ENCODE results near the gene FAAH. TPM values are rescaled to one million over a fixed set of nuclear protein-coding genes. Genes with fewer than 3 reads are reported as not detected.

The FAAH gene
- total RNA-seq, 2 experiments from 2014 or later = 21.9 to 25.4 TPM

DNA sequence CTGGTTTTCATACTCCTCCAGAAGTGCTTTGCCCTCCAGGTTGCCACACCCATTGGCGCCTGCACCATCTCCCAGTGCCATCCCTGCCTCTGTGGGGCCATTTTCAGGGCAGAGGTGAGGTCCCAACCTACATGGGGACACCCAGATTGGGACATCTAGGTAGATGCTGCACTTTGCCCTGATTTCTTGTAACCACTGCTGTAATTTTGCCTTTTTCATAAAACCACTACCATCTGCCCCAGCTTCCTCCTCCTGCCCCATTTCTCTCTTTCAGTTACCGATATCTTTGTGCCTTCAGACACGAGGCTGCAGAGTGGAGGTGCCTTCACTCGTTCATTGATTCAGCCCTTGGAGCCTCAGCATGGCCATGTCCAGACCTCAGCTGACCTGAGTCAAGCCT lies 21.4 kb downstream of the FAAH start:
- Histone ChIP-seq H3K4me1 (ENCODE audit: insufficient read depth, low read length, poor library complexity, severe bottlenecking) (no peaks in the 10 kb centered on the region), H3K79me2 (ENCODE audit: insufficient read depth, low read depth, low read length) (no peaks in the 10 kb centered on the region), H3K4me2 (ENCODE audit: low read length) (no peak overlapping the region), H3K9me3 (ENCODE audit: low read length) (no peaks in the 10 kb centered on the region), H3K27ac (ENCODE audit: low read depth, low read length, poor library complexity, severe bottlenecking) (no peak overlapping the region), H2AFZ (ENCODE audit: low read length) (no peak overlapping the region), H4K20me1 (ENCODE audit: insufficient read depth, low read length) (no peaks in the 10 kb centered on the region), H3K9me2 (ENCODE audit: insufficient read depth, low read length) (no peaks in the 10 kb centered on the region), H3K4me3 (ENCODE audit: low read depth, low read length, poor library complexity, severe bottlenecking) (no peak overlapping the region), H3K36me3 (ENCODE audit: insufficient read depth, low read length) (no peaks in the 10 kb centered on the region)
- intact Hi-C loops (cut with micrococcal nuclease; ENCODE audit: unreplicated experiment) = no loop called here
- CTCF ChIA-PET (ENCODE audit: unreplicated experiment) = no interaction called here
- POLR2A ChIA-PET = no interaction called here
- TF ChIP-seq EZH2phosphoT487 (IDR thresholded peaks at IDR 0.05; ENCODE audit: borderline replicate concordance, low read depth, low read length) = no peak
- TF ChIP-seq, protein P1, sequence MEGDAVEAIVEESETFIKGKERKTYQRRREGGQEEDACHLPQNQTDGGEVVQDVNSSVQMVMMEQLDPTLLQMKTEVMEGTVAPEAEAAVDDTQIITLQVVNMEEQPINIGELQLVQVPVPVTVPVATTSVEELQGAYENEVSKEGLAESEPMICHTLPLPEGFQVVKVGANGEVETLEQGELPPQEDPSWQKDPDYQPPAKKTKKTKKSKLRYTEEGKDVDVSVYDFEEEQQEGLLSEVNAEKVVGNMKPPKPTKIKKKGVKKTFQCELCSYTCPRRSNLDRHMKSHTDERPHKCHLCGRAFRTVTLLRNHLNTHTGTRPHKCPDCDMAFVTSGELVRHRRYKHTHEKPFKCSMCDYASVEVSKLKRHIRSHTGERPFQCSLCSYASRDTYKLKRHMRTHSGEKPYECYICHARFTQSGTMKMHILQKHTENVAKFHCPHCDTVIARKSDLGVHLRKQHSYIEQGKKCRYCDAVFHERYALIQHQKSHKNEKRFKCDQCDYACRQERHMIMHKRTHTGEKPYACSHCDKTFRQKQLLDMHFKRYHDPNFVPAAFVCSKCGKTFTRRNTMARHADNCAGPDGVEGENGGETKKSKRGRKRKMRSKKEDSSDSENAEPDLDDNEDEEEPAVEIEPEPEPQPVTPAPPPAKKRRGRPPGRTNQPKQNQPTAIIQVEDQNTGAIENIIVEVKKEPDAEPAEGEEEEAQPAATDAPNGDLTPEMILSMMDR (conservative IDR thresholded peaks at IDR 0.05; ENCODE audit: low read length) = no peak
- no TSS peak for BruUV-seq (replicated peaks)
- DNase-seq (ENCODE audit: low spot score) = no peak

DNA sequence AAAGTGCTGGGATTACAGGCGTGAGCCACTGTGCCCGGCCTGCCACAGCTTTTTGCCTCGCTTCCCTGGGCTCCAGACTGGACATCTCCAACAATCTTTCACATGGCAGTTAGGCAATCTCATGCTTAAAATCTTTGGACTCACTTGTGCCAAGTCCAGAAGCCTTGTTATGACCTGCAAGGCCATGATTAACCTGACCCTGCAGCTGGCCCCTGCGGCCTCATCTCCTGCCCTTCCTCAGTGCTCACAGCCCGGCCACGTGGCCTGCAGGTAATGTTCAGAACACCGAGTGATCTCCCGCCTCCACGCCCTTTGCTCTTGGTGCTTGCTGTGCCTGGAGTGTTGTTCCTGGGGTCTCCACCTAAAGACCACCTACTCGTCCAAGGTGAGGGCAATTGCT lies 24.9 kb downstream of the FAAH start:
- H2AFZ ChIP-seq (ENCODE audit: low read length) = no peak overlapping the region
- no peaks in the 10 kb centered on the region for H4K20me1 ChIP-seq (ENCODE audit: insufficient read depth, low read length)
- H3K9me3 ChIP-seq (ENCODE audit: low read length) = no peaks in the 10 kb centered on the region
- no peaks in the 10 kb centered on the region for H3K4me1 ChIP-seq (ENCODE audit: insufficient read depth, low read length, poor library complexity, severe bottlenecking)
- H3K27ac ChIP-seq (ENCODE audit: low read depth, low read length, poor library complexity, severe bottlenecking) = no peak overlapping the region
- POLR2A ChIA-PET = no interaction called here
- intact Hi-C loops (cut with micrococcal nuclease; ENCODE audit: unreplicated experiment) = no loop called here
- CTCF ChIA-PET (ENCODE audit: unreplicated experiment) = interaction anchor here (0.6 kb wide), 2 partner anchors 16 to 23 kb away, joined by 3 read pairs; no protein-coding TSS in a partner anchor
- BruUV-seq (replicated peaks) = no TSS peak
- H3K9me2 ChIP-seq (ENCODE audit: insufficient read depth, low read length) = no peaks in the 10 kb centered on the region
- no peaks in the 10 kb centered on the region for H3K36me3 ChIP-seq (ENCODE audit: insufficient read depth, low read length)
- TF ChIP-seq EZH2phosphoT487 (IDR thresholded peaks at IDR 0.05; ENCODE audit: borderline replicate concordance, low read depth, low read length) = no peak
- TF ChIP-seq, protein P1 (conservative IDR thresholded peaks at IDR 0.05; ENCODE audit: low read length) = no peak
- no peaks in the 10 kb centered on the region for H3K79me2 ChIP-seq (ENCODE audit: insufficient read depth, low read depth, low read length)
- H3K4me3 ChIP-seq (ENCODE audit: low read depth, low read length, poor library complexity, severe bottlenecking) = no peak overlapping the region
- DNase-seq (ENCODE audit: low spot score) = no peak
- no peak overlapping the region for H3K4me2 ChIP-seq (ENCODE audit: low read length)

DNA sequence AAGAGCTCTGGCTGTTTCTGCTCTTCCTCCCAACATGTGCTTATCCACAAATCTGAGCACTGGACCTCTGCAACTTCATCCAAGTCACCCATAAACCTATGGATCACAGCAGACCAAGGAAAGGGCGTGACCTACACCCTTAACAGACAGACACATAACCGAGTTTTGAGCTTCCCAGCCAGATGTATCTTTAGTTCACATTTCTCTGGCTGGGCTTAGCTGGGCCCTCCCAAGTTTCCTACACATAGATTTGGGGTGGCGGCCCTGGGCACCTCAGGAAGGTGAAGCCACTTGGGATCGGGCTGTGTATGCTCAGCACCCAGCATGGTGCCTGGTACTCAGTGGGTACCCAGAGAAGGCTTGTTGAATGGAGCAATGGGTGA lies 26.4 kb downstream of the FAAH start:
- no TSS peak for BruUV-seq (replicated peaks)
- no peaks in the 10 kb centered on the region for H4K20me1 ChIP-seq (ENCODE audit: insufficient read depth, low read length)
- no peaks in the 10 kb centered on the region for H3K9me3 ChIP-seq (ENCODE audit: low read length)
- CTCF ChIA-PET (ENCODE audit: unreplicated experiment) = no interaction called here
- H3K9me2 ChIP-seq (ENCODE audit: insufficient read depth, low read length) = no peaks in the 10 kb centered on the region
- no peaks in the 10 kb centered on the region for H3K4me1 ChIP-seq (ENCODE audit: insufficient read depth, low read length, poor library complexity, severe bottlenecking)
- intact Hi-C loops (cut with micrococcal nuclease; ENCODE audit: unreplicated experiment) = no loop called here
- POLR2A ChIA-PET = no interaction called here
- no peaks in the 10 kb centered on the region for H3K79me2 ChIP-seq (ENCODE audit: insufficient read depth, low read depth, low read length)
- no peak overlapping the region for H3K4me3 ChIP-seq (ENCODE audit: low read depth, low read length, poor library complexity, severe bottlenecking)
- H3K27ac ChIP-seq (ENCODE audit: low read depth, low read length, poor library complexity, severe bottlenecking) = no peak overlapping the region
- no peaks in the 10 kb centered on the region for H3K36me3 ChIP-seq (ENCODE audit: insufficient read depth, low read length)
- TF ChIP-seq EZH2phosphoT487 (IDR thresholded peaks at IDR 0.05; ENCODE audit: borderline replicate concordance, low read depth, low read length) = no peak
- TF ChIP-seq, protein P1 (conservative IDR thresholded peaks at IDR 0.05; ENCODE audit: low read length) = no peak
- no peak overlapping the region for H3K4me2 ChIP-seq (ENCODE audit: low read length)
- no peak for DNase-seq (ENCODE audit: low spot score)
- H2AFZ ChIP-seq (ENCODE audit: low read length) = no peak overlapping the region

Measured in OCI-LY7 (cell line).